H9 (cell line): Measurements from ENCODE around the gene SMIM1. TPM values are rescaled to one million over a fixed set of nuclear protein-coding genes. Genes with fewer than 3 reads are reported as not detected.

ENCODE experiments used
- DNase-seq: peaks from one replicate; pipeline ENCODE4 v3.0.0-alpha.2; 2017
- H2AFZ ChIP-seq: one replicate; pipeline ENCODE4 v1.6.1; 2013; ENCODE audit warnings: mild to moderate bottlenecking, low read length, control low read depth, moderate library complexity
- H2AK5ac ChIP-seq: 2 replicates; pipeline ENCODE4 v1.6.1; 2013; ENCODE audit warnings: low read length, control low read depth, mixed read lengths; ENCODE audit not compliant: insufficient read length
- H2BK120ac ChIP-seq: one replicate; pipeline ENCODE4 v1.6.1; 2013; ENCODE audit warnings: low read depth, mild to moderate bottlenecking, low read length, control low read depth, inconsistent platforms; ENCODE audit not compliant: poor library complexity, severe bottlenecking
- H2BK12ac ChIP-seq: 2 replicates; pipeline ENCODE4 v1.6.1; 2013; ENCODE audit warnings: low read length, control low read depth, mixed read lengths, low read depth; ENCODE audit not compliant: insufficient read length
- H2BK15ac ChIP-seq: 2 replicates; pipeline ENCODE4 v1.6.1; 2013; ENCODE audit warnings: low read depth, low read length, control low read depth
- H2BK20ac ChIP-seq: one replicate; pipeline ENCODE4 v1.6.1; 2013; ENCODE audit warnings: low read depth, mild to moderate bottlenecking, low read length, control low read depth, inconsistent platforms; ENCODE audit not compliant: poor library complexity, severe bottlenecking
- H2BK5ac ChIP-seq: 2 replicates; pipeline ENCODE4 v1.6.1; 2013; ENCODE audit warnings: low read length, control low read depth, mixed read lengths; ENCODE audit not compliant: insufficient read length
- H3K14ac ChIP-seq: 2 replicates; pipeline ENCODE4 v1.6.1; 2013; ENCODE audit warnings: low read length, control low read depth; ENCODE audit not compliant: insufficient read depth
- H3K18ac ChIP-seq: 2 replicates; pipeline ENCODE4 v1.6.1; 2013; ENCODE audit warnings: low read depth, mild to moderate bottlenecking, mixed read lengths, low read length, control low read depth; ENCODE audit not compliant: insufficient read length
- H3K23ac ChIP-seq: 2 replicates; pipeline ENCODE4 v1.6.1; 2013; ENCODE audit warnings: low read length, control low read depth, mixed read lengths, low read depth; ENCODE audit not compliant: insufficient read length
- H3K23me2 ChIP-seq: 2 replicates; pipeline ENCODE4 v1.6.1; 2013; ENCODE audit warnings: low read depth, mild to moderate bottlenecking, mixed read lengths, low read length, control low read depth; ENCODE audit not compliant: insufficient read length, poor library complexity, severe bottlenecking
- H3K27ac ChIP-seq: 2 replicates; pipeline ENCODE4 v1.5.1; 2013; ENCODE audit warnings: low read length, control low read depth, mixed read lengths, low read depth; ENCODE audit not compliant: insufficient read length
- H3K27me3 ChIP-seq: 2 replicates; pipeline ENCODE4 v1.6.1; 2013; ENCODE audit warnings: low read length, control low read depth, inconsistent platforms; ENCODE audit not compliant: insufficient read depth
- H3K4ac ChIP-seq: 2 replicates; pipeline ENCODE4 v1.6.1; 2013; ENCODE audit warnings: low read depth, mild to moderate bottlenecking, control low read depth, inconsistent platforms, low read length, moderate library complexity
- H3K4me1 ChIP-seq: 2 replicates; pipeline ENCODE4 v1.6.1; 2013; ENCODE audit warnings: low read length, control low read depth, inconsistent platforms; ENCODE audit not compliant: insufficient read depth
- H3K4me2 ChIP-seq: 2 replicates; pipeline ENCODE4 v1.6.1; 2013; ENCODE audit warnings: low read length, control low read depth, mixed read lengths; ENCODE audit not compliant: insufficient read length, insufficient read depth
- H3K56ac ChIP-seq: 2 replicates; pipeline ENCODE4 v1.6.1; 2013; ENCODE audit warnings: low read depth, mild to moderate bottlenecking, mixed read lengths, low read length, control low read depth; ENCODE audit not compliant: insufficient read length
- H3K79me1 ChIP-seq: 2 replicates; pipeline ENCODE4 v1.6.1; 2013; ENCODE audit warnings: low read depth, mild to moderate bottlenecking, moderate library complexity, low read length, control low read depth, inconsistent platforms; ENCODE audit not compliant: insufficient read depth, poor library complexity, severe bottlenecking
- H3K79me2 ChIP-seq: 2 replicates; pipeline ENCODE4 v1.6.1; 2013; ENCODE audit warnings: low read length, control low read depth, inconsistent platforms; ENCODE audit not compliant: insufficient read depth
- H3K9ac ChIP-seq: 2 replicates; pipeline ENCODE4 v1.6.1; 2013; ENCODE audit warnings: low read length, control low read depth, mixed read lengths; ENCODE audit not compliant: insufficient read length; ENCODE audit errors: extremely low read depth
- H3K9me3 ChIP-seq: one replicate; pipeline ENCODE4 v1.6.1; 2013; ENCODE audit warnings: low read depth, low read length, inconsistent platforms; ENCODE audit not compliant: control insufficient read depth
- H3T11ph ChIP-seq: one replicate; pipeline ENCODE4 v1.6.1; 2013; ENCODE audit warnings: mild to moderate bottlenecking, low read length, control low read depth, inconsistent platforms
- H4K20me1 ChIP-seq: one replicate; pipeline ENCODE4 v1.6.1; 2013; ENCODE audit not compliant: control insufficient read depth, insufficient read length, insufficient read depth
- H4K5ac ChIP-seq: 2 replicates; pipeline ENCODE4 v1.6.1; 2013; ENCODE audit warnings: low read depth, mild to moderate bottlenecking, mixed read lengths, low read length, control low read depth; ENCODE audit not compliant: insufficient read length
- H4K8ac ChIP-seq: replicated peaks from 2 replicates; pipeline ENCODE4 v1.6.1; 2013; ENCODE audit warnings: low read length, control low read depth, mixed read lengths, low read depth; ENCODE audit not compliant: insufficient read length
- H4K91ac ChIP-seq: 2 replicates; pipeline ENCODE4 v1.6.1; 2013; ENCODE audit warnings: low read depth, mild to moderate bottlenecking, moderate library complexity, mixed read lengths, low read length, control low read depth; ENCODE audit not compliant: insufficient read length
- H3K27ac Mint-ChIP-seq, 3 experiments: 2 replicates in 2 of 3; 3 replicates in 1 of 3; pipeline ENCODE4 v1.8.0; 2020 to 2021; ENCODE audit warnings: mixed read lengths in 3 of 3, mild to moderate bottlenecking in 1 of 3, moderate library complexity in 1 of 3
- H3K27me3 Mint-ChIP-seq: 2 replicates; pipeline ENCODE4 v1.8.0; 2021; ENCODE audit warnings: low read depth, mild to moderate bottlenecking, moderate library complexity, mixed read lengths
- H3K36me3 Mint-ChIP-seq, 3 experiments: 2 replicates in 2 of 3; 3 replicates in 1 of 3; pipeline ENCODE4 v1.8.0; 2020 to 2021; ENCODE audit warnings: low read depth in 3 of 3, mixed read lengths in 3 of 3; ENCODE audit not compliant: insufficient read depth in 1 of 3
- H3K4me1 Mint-ChIP-seq, 2 experiments: 2 replicates each; pipeline ENCODE4 v1.8.0; 2020; ENCODE audit warnings: mixed read lengths in 2 of 2
- H3K4me3 Mint-ChIP-seq, 2 experiments: 2 replicates in 1 of 2; 3 replicates in 1 of 2; pipeline ENCODE4 v1.8.0; 2020 to 2021; ENCODE audit warnings: mild to moderate bottlenecking in 2 of 2, mixed read lengths in 2 of 2, moderate library complexity in 1 of 2
- H3K9me3 Mint-ChIP-seq, 2 experiments: 2 replicates in 1 of 2; 3 replicates in 1 of 2; pipeline ENCODE4 v1.8.0; 2020; ENCODE audit warnings: mild to moderate bottlenecking in 2 of 2, mixed read lengths in 2 of 2, moderate library complexity in 1 of 2
- CTCF ChIP-seq: fragments of 200-600 bp; sonication (generic); conservative IDR thresholded peaks from 3 replicates; pipeline ENCODE4 v1.8.0; 2021; ENCODE audit warnings: antibody characterized with exemption, mild to moderate bottlenecking
- WGBS: extraction: QIAGEN DNeasy Blood & Tissue Kit; methylation state at CpG from one replicate; pipeline ENCODE4 v1.1.7; 2013; ENCODE audit warnings: missing lambda C conversion rate, low lambda C conversion rate, mixed read lengths; ENCODE audit not compliant: insufficient read length; ENCODE audit errors: extremely low coverage; 5-methylcytosine and 5-hydroxymethylcytosine counted together
- long read RNA-seq: library from polyadenylated mRNA; unstranded; transcript quantifications from one replicate; pipeline ENCODE4 v2.0.0, GENCODE V29; 2020
- total RNA-seq: library from RNA; stranded (reverse); gene quantifications from 2 replicates; pipeline ENCODE4 v1.2.1, GENCODE V29; 2021

Gene SMIM1, protein sequence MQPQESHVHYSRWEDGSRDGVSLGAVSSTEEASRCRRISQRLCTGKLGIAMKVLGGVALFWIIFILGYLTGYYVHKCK
- 5.3 and 7.3 TPM in 2 replicates for total RNA-seq
- long read RNA-seq, partial matches to known transcripts: 1 of 1 reads
- long read RNA-seq, other reads (novel, unspliced or antisense): 0 of 1 reads

DNA sequence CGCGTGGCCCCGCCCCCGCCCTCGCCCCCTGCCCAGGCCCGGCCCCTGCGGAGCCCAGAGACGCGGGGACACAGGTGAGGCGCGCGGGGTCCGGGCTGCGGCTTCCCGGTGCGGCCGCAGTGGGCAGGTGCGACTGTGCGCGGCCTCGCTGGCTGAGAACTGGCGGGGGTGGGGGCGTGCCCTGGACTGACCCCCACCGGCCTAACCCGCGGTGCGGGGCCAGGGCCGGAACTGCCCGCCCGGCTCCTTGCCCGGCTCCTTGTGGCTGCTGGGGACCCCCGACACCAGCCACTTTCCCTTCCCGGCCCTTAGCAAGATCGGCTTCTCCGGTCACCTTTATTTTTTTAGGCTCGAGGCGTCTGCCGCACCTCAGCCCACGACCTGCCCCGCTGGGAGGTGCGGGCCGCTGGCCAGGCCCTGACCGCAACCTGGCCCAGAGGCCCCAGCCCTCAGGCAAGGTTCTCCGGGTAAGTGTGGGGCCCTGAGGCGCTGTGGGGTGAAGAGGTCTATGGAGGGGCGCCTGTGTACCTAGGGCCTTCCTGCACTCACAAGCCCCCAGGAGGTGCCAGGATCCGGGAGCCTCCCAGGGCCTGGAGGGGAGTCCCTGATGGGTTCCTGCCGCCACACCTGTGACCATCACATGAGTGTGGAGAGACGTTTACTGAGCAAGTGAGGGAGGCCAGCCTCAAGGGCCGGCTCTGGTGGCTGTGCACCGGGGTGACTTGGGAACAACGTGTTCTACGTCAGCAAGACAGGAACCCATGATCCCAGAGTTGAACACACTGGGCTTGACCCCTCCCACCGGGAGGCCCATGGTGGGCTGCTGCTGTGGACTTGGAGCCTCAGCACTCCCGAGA, at the start of gene SMIM1:
Gene SMIM1 (plus strand): TSS at position 35 of the 857 bp plus-strand sequence. CDS start 2,625 bp downstream, outside the sequence.
- H3K27ac ChIP-seq: no peak within 1 kb of the TSS
- no peak within 1 kb of the TSS for H2AFZ ChIP-seq
- no peak within 1 kb of the TSS for H3K9ac ChIP-seq

More for the DNA sequence above, at the start of gene SMIM1:
- H4K8ac ChIP-seq: no peak within 1 kb of the TSS
- Mint-ChIP-seq H3K4me3 (peak within 1 kb of the TSS; percentile 62 to 80), H3K27ac (no peak within 1 kb of the TSS), H3K9me3 (0 out of 5 replicates have a peak, but pooled peaks cover 0 to 7% of the 10 kb centered on the region in 2 experiments), H3K36me3 (peaks cover 0 to 7% (median 0%) of the 10 kb centered on the region in 3 experiments; a peak in 2 of 7 replicates), H3K27me3 (peaks cover 15% of the 10 kb centered on the region), H3K4me1 (peaks cover 13 to 31% of the 10 kb centered on the region in 2 experiments)
- no peak within 1 kb of the TSS; the same call in 1 of the 2 replicates for H3K14ac ChIP-seq
- H3K23ac ChIP-seq: no peak within 1 kb of the TSS
- no peak within 1 kb of the TSS for H4K5ac ChIP-seq
- no peak within 1 kb of the TSS for H2AK5ac ChIP-seq
- H2BK15ac ChIP-seq: no peak within 1 kb of the TSS
- WGBS: no CpG with 5 or more reads among the region's 55 CpGs
- H3T11ph ChIP-seq: no peak within 1 kb of the TSS
- H4K20me1 ChIP-seq: no peaks in the 10 kb centered on the region
- no peak within 1 kb of the TSS for H2BK20ac ChIP-seq
- H2BK5ac ChIP-seq: no peak within 1 kb of the TSS
- peak within 1 kb of the TSS; percentile 46 for H3K4me2 ChIP-seq
- H3K18ac ChIP-seq: no peak within 1 kb of the TSS
- no peaks in the 10 kb centered on the region; the same call in 1 of the 2 replicates for H3K4me1 ChIP-seq
- no peak within 1 kb of the TSS for H3K56ac ChIP-seq
- H3K9me3 ChIP-seq: no peaks in the 10 kb centered on the region
- no peak within 1 kb of the TSS for H2BK12ac ChIP-seq
- H3K79me2 ChIP-seq: no peaks in the 10 kb centered on the region
- DNase-seq: no peak
- no peaks in the 10 kb centered on the region for H3K27me3 ChIP-seq
- H3K4ac ChIP-seq: no peak within 1 kb of the TSS
- no peak for TF ChIP-seq CTCF
- peaks cover 11% of the 10 kb centered on the region for H3K23me2 ChIP-seq
- H4K91ac ChIP-seq: no peak within 1 kb of the TSS
- H2BK120ac ChIP-seq: no peak within 1 kb of the TSS
- no peaks in the 10 kb centered on the region for H3K79me1 ChIP-seq
